SK-N-SH (cell line): ENCODE measurements around the gene FSIP1.

Source experiments
- CTCF ChIP-seq: fragments of 200-600 bp; sonication (generic); IDR thresholded peaks from 2 replicates; pipeline ENCODE4 v1.6.1; 2017; ENCODE audit warnings: antibody characterized with exemption, mild to moderate bottlenecking, moderate library complexity
- GABPA ChIP-seq: IDR thresholded peaks from 2 replicates; pipeline ENCODE4 v1.4.0; 2012; ENCODE audit warnings: low read depth, mild to moderate bottlenecking
- JUND ChIP-seq: IDR thresholded peaks from 2 replicates; pipeline ENCODE4 v1.4.0; 2012
- MXI1 ChIP-seq: IDR thresholded peaks from 2 replicates; pipeline ENCODE4 v1.6.1; 2012; ENCODE audit warnings: mild to moderate bottlenecking, low read depth, low read length, improper control_type of control experiment
- SIN3A ChIP-seq: IDR thresholded peaks from 2 replicates; pipeline ENCODE4 v1.6.1; 2012; ENCODE audit warnings: low read depth, mild to moderate bottlenecking, low read length, moderate library complexity, borderline replicate concordance
- TF ChIP-seq, protein P1 (sequence below): fragments of 150-350 bp; IDR thresholded peaks from 2 replicates; pipeline ENCODE4 v1.6.1; 2016; ENCODE audit warnings: mild to moderate bottlenecking, low read depth, low read length
- TF ChIP-seq, protein P2 (sequence below): IDR thresholded peaks from 2 replicates; pipeline ENCODE4 v1.4.0; 2012; ENCODE audit warnings: low read depth

GRCh38 chr15:39785841-39786240 lies 3.2 kb upstream of the FSIP1 start:
- no peak for TF ChIP-seq JUND
- no peak for TF ChIP-seq MXI1
- TF ChIP-seq, protein P1, sequence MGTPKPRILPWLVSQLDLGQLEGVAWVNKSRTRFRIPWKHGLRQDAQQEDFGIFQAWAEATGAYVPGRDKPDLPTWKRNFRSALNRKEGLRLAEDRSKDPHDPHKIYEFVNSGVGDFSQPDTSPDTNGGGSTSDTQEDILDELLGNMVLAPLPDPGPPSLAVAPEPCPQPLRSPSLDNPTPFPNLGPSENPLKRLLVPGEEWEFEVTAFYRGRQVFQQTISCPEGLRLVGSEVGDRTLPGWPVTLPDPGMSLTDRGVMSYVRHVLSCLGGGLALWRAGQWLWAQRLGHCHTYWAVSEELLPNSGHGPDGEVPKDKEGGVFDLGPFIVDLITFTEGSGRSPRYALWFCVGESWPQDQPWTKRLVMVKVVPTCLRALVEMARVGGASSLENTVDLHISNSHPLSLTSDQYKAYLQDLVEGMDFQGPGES: no peak
- TF ChIP-seq, protein P2, sequence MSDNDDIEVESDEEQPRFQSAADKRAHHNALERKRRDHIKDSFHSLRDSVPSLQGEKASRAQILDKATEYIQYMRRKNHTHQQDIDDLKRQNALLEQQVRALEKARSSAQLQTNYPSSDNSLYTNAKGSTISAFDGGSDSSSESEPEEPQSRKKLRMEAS: no peak
- no peak for TF ChIP-seq GABPA
- TF ChIP-seq CTCF: no peak
- no peak for TF ChIP-seq SIN3A
